HEK293 (cell line): ENCODE measurements around the gene PAPSS2.
A peak's percentile ranks its signal among the peaks of the same experiment; 100 is the strongest.

Source experiments
- CTCF ChIA-PET: fragments of 350-600 bp; formaldehyde crosslinking; extraction: SDS; loops from one replicate; lab custom pipeline; 2021; ENCODE audit warnings: antibody characterized with exemption; lab: Yijun Ruan, JAX
- POLR2A ChIA-PET: fragments of 300-600 bp; formaldehyde crosslinking; extraction: SDS; loops from one replicate; lab custom pipeline; 2020; ENCODE audit warnings: antibody characterized with exemption, inconsistent platforms; lab: Yijun Ruan, JAX
- H3K27ac ChIP-seq: fragments of 200-500 bp; sonication (Bioruptor generic); 2 replicates; pipeline ENCODE4 v1.5.1; 2014; ENCODE audit warnings: low read depth, low read length, control low read depth, inconsistent platforms; ENCODE audit errors: extremely low read depth
- H3K36me3 ChIP-seq, 2 experiments: fragments of 200-500 bp in 1 of 2; sonication (Bioruptor generic) in 1 of 2; 1 replicate in 1 of 2; 2 replicates in 1 of 2; pipeline ENCODE4 v1.5.1; 2014 to 2017; ENCODE audit warnings: inconsistent platforms in 2 of 2, low read length in 2 of 2; ENCODE audit not compliant: control insufficient read depth in 2 of 2, insufficient read depth in 1 of 2
- H3K4me1 ChIP-seq: fragments of 200-500 bp; sonication (Bioruptor generic); 2 replicates; pipeline ENCODE4 v1.5.1; 2014; ENCODE audit warnings: mild to moderate bottlenecking, low read length, inconsistent platforms; ENCODE audit not compliant: control insufficient read depth, insufficient read depth
- H3K4me3 ChIP-seq: 2 replicates; pipeline ENCODE4 v1.5.1; 2011; ENCODE audit warnings: low read depth, mild to moderate bottlenecking, control low read depth, low read length, moderate library complexity
- H3K9me3 ChIP-seq: fragments of 200-500 bp; sonication (Bioruptor generic); 2 replicates; pipeline ENCODE4 v1.5.1; 2014; ENCODE audit warnings: low read depth, low read length, inconsistent platforms; ENCODE audit not compliant: control insufficient read depth, insufficient read depth
- EGR2 ChIP-seq: fragments of 450-650 bp; formaldehyde crosslinking; IDR thresholded peaks from 2 replicates; pipeline ENCODE4 v1.5.1; 2016; ENCODE audit warnings: low read depth, missing biosample characterization, missing genetic modification characterization
- FEZF1 ChIP-seq: fragments of 450-650 bp; formaldehyde crosslinking; IDR thresholded peaks from 2 replicates; pipeline ENCODE4 v1.5.1; 2016; ENCODE audit warnings: missing biosample characterization, missing genetic modification characterization
- HOXD13 ChIP-seq: sonication (generic); formaldehyde crosslinking; IDR thresholded peaks from 2 replicates; pipeline ENCODE4 v1.8.0; 2022; ENCODE audit warnings: missing genetic modification reagents, borderline replicate concordance
- KLF10 ChIP-seq: fragments of 450-650 bp; IDR thresholded peaks from 2 replicates; pipeline ENCODE4 v1.5.1; 2018; ENCODE audit warnings: missing biosample characterization, mild to moderate bottlenecking, missing genetic modification characterization
- PRDM4 ChIP-seq: fragments of 450-650 bp; formaldehyde crosslinking; IDR thresholded peaks from 2 replicates; pipeline ENCODE4 v1.5.1; 2017; ENCODE audit warnings: missing biosample characterization, missing genetic modification characterization
- SP7 ChIP-seq: fragments of 450-650 bp; formaldehyde crosslinking; IDR thresholded peaks from 2 replicates; pipeline ENCODE4 v1.5.1; 2016; ENCODE audit warnings: missing biosample characterization, missing genetic modification characterization
- ZBTB11 ChIP-seq: fragments of 450-650 bp; formaldehyde crosslinking; conservative IDR thresholded peaks from 2 replicates; pipeline ENCODE4 v1.5.1; 2016; ENCODE audit warnings: low read depth, missing biosample characterization, missing genetic modification characterization
- ZBTB44 ChIP-seq: fragments of 450-650 bp; IDR thresholded peaks from 2 replicates; pipeline ENCODE4 v1.5.1; 2018; ENCODE audit warnings: missing biosample characterization, mild to moderate bottlenecking, missing genetic modification characterization
- ZBTB6 ChIP-seq: fragments of 450-650 bp; formaldehyde crosslinking; IDR thresholded peaks from 2 replicates; pipeline ENCODE4 v1.5.1; 2017; ENCODE audit warnings: missing biosample characterization, missing genetic modification characterization
- ZBTB8A ChIP-seq: fragments of 450-650 bp; formaldehyde crosslinking; IDR thresholded peaks from 2 replicates; pipeline ENCODE4 v1.5.1; 2016; ENCODE audit warnings: missing biosample characterization, missing genetic modification characterization
- ZFP37 ChIP-seq: fragments of 450-650 bp; formaldehyde crosslinking; IDR thresholded peaks from 2 replicates; pipeline ENCODE4 v1.5.1; 2016; ENCODE audit warnings: missing biosample characterization, missing genetic modification characterization
- ZNF146 ChIP-seq: fragments of 450-650 bp; formaldehyde crosslinking; IDR thresholded peaks from 2 replicates; pipeline ENCODE4 v1.5.1; 2016; ENCODE audit warnings: missing biosample characterization, missing genetic modification characterization
- ZNF221 ChIP-seq: fragments of 450-650 bp; formaldehyde crosslinking; IDR thresholded peaks from 2 replicates; pipeline ENCODE4 v1.5.1; 2017; ENCODE audit warnings: missing biosample characterization, missing genetic modification characterization, borderline replicate concordance
- ZNF274 ChIP-seq, 2 experiments: fragments of 200-500 bp in 1 of 2; fragments of 450-650 bp in 1 of 2; sonication (Bioruptor generic) in 1 of 2; formaldehyde crosslinking in 1 of 2; IDR thresholded peaks; 2 replicates each; pipeline versions ENCODE4 v1.5.1 to v1.6.1; 2014 to 2016; ENCODE audit warnings: borderline replicate concordance in 1 of 2, inconsistent platforms in 1 of 2, low read length in 1 of 2, missing biosample characterization in 1 of 2, missing genetic modification characterization in 1 of 2
- ZNF350 ChIP-seq: fragments of 450-650 bp; formaldehyde crosslinking; IDR thresholded peaks from 2 replicates; pipeline ENCODE4 v1.5.0; 2017; ENCODE audit warnings: missing biosample characterization, mild to moderate bottlenecking, missing genetic modification characterization
- ZNF426 ChIP-seq: fragments of 450-650 bp; formaldehyde crosslinking; IDR thresholded peaks from 2 replicates; pipeline ENCODE4 v1.5.1; 2017; ENCODE audit warnings: missing biosample characterization, missing genetic modification characterization, mild to moderate bottlenecking, inconsistent platforms, moderate library complexity
- ZNF580 ChIP-seq: fragments of 450-650 bp; formaldehyde crosslinking; IDR thresholded peaks from 2 replicates; pipeline ENCODE4 v1.5.1; 2016; ENCODE audit warnings: missing biosample characterization, missing genetic modification characterization
- ZNF664 ChIP-seq: fragments of 450-650 bp; formaldehyde crosslinking; IDR thresholded peaks from 2 replicates; pipeline ENCODE4 v1.5.1; 2016; ENCODE audit warnings: missing biosample characterization, missing genetic modification characterization
- ZNF670 ChIP-seq: fragments of 450-650 bp; formaldehyde crosslinking; IDR thresholded peaks from 2 replicates; pipeline ENCODE4 v1.5.1; 2016; ENCODE audit warnings: missing biosample characterization, missing genetic modification characterization, low read depth
- ZNF677 ChIP-seq: fragments of 450-650 bp; IDR thresholded peaks from 2 replicates; pipeline ENCODE4 v1.5.0; 2018; ENCODE audit warnings: missing biosample characterization, mild to moderate bottlenecking, missing genetic modification characterization, moderate library complexity
- ZSCAN16 ChIP-seq: fragments of 450-650 bp; formaldehyde crosslinking; IDR thresholded peaks from 2 replicates; pipeline ENCODE4 v1.5.1; 2016; ENCODE audit warnings: missing biosample characterization, missing genetic modification characterization
- ZSCAN5A ChIP-seq: fragments of 450-650 bp; formaldehyde crosslinking; IDR thresholded peaks from 2 replicates; pipeline ENCODE4 v1.5.1; 2016; ENCODE audit warnings: missing biosample characterization, missing genetic modification characterization
- ZXDB ChIP-seq: fragments of 450-650 bp; formaldehyde crosslinking; IDR thresholded peaks from 2 replicates; pipeline ENCODE4 v1.5.1; 2016; ENCODE audit warnings: missing biosample characterization, missing genetic modification characterization

Gene PAPSS2

GRCh38 chr10:87723500-87723899, 63.8 kb downstream of the PAPSS2 start (continued):
- TF ChIP-seq KLF10 (tag by site-specific recombination) (peak; percentile 52; the same call in 1 of the 2 replicates), SP7 (tag by site-specific recombination) (peak; percentile 21; the same call in 1 of the 2 replicates), PRDM4 (tag by site-specific recombination) (peak; percentile 71), ZNF664 (tag by site-specific recombination) (0 out of 2 replicates have a peak, but pooled peaks have one; percentile 11), FEZF1 (peak; percentile 82), ZNF580 (tag by site-specific recombination) (0 out of 2 replicates have a peak, but pooled peaks have one; percentile 44), ZNF426 (no peak), ZBTB11 (tag by site-specific recombination) (0 out of 2 replicates have a peak, but pooled peaks have one; percentile 17), ZBTB44 (tag by site-specific recombination) (peak; percentile 88)

- TF ChIP-seq ZNF677 (peak; percentile 97), ZNF221 (tag by site-specific recombination) (no peak)
- TF ChIP-seq, all 188 proteins: peak for 1
- ChIA-PET CTCF (no interaction called here), POLR2A (no interaction called here)
- H3K36me3 ChIP-seq: peaks cover 0 to 7% of the 10 kb centered on the region in 2 experiments; a peak in 2 of 3 replicates
- H3K9me3 ChIP-seq: no peaks in the 10 kb centered on the region
- H3K27ac ChIP-seq: no peak overlapping the region
- no peak overlapping the region for H3K4me3 ChIP-seq
- no peaks in the 10 kb centered on the region; the same call in 1 of the 2 replicates for H3K4me1 ChIP-seq
Measured at GRCh38 chr10:87724789-87725188, 65.1 kb downstream of the PAPSS2 start.

- Histone ChIP-seq H3K27ac (no peak overlapping the region), H3K36me3 (peaks cover 0 to 7% of the 10 kb centered on the region in 2 experiments; a peak in 2 of 3 replicates), H3K4me1 (peaks cover 3% of the 10 kb centered on the region; the same call in 1 of the 2 replicates), H3K9me3 (no peaks in the 10 kb centered on the region), H3K4me3 (no peak overlapping the region)
- ChIA-PET POLR2A (no interaction called here), CTCF (interaction anchor here (0.9 to 1.8 kb wide), 3 partner anchors 41 to 197 kb away, joined by 3 to 5 read pairs (median 4); no protein-coding TSS in a partner anchor)
- TF ChIP-seq ZFP37 (tag by site-specific recombination): no peak
- TF ChIP-seq ZNF670 (tag by site-specific recombination): no peak
- no peak for TF ChIP-seq ZBTB6
- TF ChIP-seq HOXD13: no peak
- TF ChIP-seq ZXDB (tag by site-specific recombination): no peak
- TF ChIP-seq ZNF146 (tag by site-specific recombination): no peak
- no peak for TF ChIP-seq ZSCAN16 (tag by site-specific recombination)
- TF ChIP-seq ZSCAN5A (tag by site-specific recombination): no peak
- no peak for TF ChIP-seq ZNF350 (tag by site-specific recombination)
- TF ChIP-seq ZBTB8A (tag by site-specific recombination): no peak
- no peak for TF ChIP-seq EGR2 (tag by site-specific recombination)
- no peak for TF ChIP-seq ZNF274 (IDR thresholded peaks at IDR 0.05; ENCODE audit: low read length)
- no peak for TF ChIP-seq ZNF274 (tag by site-specific recombination; IDR thresholded peaks at IDR 0.05; ENCODE audit: borderline replicate concordance)
Measured at GRCh38 chr10:87729940-87730339, 70.3 kb downstream of the PAPSS2 start.
